ENCODE data around the gene LYSMD4. TPM values are rescaled to one million over a fixed set of nuclear protein-coding genes. Genes with fewer than 3 reads are reported as not detected.

The LYSMD4 gene
- total and polyA plus RNA-seq, 2 of the 8 experiments (the other 6 are each of a cell fraction or from before 2014, with no cell fraction given), result 7.5 to 17.5 TPM

DNA sequence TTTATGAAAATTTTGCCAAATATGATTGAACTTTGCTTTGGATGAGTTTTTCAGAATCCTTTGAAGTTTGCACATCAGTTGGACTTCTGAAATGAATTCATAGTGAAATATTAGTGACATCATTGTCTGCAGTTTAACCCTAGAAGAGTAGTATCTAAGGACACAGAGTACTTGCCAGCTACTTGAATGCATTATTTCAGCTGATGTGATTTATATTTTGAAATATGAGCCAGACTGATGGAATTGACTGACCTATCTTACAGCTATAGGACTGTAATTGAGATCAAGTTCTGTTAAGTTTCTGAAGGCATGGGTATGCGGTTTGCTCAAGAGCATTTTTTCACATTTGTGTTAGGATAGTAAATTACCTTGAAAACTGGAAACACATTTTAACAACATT, 51.2 kb downstream of the LYSMD4 start (continued):
- TF ChIP-seq, protein P1, sequence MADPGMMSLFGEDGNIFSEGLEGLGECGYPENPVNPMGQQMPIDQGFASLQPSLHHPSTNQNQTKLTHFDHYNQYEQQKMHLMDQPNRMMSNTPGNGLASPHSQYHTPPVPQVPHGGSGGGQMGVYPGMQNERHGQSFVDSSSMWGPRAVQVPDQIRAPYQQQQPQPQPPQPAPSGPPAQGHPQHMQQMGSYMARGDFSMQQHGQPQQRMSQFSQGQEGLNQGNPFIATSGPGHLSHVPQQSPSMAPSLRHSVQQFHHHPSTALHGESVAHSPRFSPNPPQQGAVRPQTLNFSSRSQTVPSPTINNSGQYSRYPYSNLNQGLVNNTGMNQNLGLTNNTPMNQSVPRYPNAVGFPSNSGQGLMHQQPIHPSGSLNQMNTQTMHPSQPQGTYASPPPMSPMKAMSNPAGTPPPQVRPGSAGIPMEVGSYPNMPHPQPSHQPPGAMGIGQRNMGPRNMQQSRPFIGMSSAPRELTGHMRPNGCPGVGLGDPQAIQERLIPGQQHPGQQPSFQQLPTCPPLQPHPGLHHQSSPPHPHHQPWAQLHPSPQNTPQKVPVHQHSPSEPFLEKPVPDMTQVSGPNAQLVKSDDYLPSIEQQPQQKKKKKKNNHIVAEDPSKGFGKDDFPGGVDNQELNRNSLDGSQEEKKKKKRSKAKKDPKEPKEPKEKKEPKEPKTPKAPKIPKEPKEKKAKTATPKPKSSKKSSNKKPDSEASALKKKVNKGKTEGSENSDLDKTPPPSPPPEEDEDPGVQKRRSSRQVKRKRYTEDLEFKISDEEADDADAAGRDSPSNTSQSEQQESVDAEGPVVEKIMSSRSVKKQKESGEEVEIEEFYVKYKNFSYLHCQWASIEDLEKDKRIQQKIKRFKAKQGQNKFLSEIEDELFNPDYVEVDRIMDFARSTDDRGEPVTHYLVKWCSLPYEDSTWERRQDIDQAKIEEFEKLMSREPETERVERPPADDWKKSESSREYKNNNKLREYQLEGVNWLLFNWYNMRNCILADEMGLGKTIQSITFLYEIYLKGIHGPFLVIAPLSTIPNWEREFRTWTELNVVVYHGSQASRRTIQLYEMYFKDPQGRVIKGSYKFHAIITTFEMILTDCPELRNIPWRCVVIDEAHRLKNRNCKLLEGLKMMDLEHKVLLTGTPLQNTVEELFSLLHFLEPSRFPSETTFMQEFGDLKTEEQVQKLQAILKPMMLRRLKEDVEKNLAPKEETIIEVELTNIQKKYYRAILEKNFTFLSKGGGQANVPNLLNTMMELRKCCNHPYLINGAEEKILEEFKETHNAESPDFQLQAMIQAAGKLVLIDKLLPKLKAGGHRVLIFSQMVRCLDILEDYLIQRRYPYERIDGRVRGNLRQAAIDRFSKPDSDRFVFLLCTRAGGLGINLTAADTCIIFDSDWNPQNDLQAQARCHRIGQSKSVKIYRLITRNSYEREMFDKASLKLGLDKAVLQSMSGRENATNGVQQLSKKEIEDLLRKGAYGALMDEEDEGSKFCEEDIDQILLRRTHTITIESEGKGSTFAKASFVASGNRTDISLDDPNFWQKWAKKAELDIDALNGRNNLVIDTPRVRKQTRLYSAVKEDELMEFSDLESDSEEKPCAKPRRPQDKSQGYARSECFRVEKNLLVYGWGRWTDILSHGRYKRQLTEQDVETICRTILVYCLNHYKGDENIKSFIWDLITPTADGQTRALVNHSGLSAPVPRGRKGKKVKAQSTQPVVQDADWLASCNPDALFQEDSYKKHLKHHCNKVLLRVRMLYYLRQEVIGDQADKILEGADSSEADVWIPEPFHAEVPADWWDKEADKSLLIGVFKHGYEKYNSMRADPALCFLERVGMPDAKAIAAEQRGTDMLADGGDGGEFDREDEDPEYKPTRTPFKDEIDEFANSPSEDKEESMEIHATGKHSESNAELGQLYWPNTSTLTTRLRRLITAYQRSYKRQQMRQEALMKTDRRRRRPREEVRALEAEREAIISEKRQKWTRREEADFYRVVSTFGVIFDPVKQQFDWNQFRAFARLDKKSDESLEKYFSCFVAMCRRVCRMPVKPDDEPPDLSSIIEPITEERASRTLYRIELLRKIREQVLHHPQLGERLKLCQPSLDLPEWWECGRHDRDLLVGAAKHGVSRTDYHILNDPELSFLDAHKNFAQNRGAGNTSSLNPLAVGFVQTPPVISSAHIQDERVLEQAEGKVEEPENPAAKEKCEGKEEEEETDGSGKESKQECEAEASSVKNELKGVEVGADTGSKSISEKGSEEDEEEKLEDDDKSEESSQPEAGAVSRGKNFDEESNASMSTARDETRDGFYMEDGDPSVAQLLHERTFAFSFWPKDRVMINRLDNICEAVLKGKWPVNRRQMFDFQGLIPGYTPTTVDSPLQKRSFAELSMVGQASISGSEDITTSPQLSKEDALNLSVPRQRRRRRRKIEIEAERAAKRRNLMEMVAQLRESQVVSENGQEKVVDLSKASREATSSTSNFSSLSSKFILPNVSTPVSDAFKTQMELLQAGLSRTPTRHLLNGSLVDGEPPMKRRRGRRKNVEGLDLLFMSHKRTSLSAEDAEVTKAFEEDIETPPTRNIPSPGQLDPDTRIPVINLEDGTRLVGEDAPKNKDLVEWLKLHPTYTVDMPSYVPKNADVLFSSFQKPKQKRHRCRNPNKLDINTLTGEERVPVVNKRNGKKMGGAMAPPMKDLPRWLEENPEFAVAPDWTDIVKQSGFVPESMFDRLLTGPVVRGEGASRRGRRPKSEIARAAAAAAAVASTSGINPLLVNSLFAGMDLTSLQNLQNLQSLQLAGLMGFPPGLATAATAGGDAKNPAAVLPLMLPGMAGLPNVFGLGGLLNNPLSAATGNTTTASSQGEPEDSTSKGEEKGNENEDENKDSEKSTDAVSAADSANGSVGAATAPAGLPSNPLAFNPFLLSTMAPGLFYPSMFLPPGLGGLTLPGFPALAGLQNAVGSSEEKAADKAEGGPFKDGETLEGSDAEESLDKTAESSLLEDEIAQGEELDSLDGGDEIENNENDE (IDR thresholded peaks at IDR 0.05; ENCODE audit: insufficient replicate concordance, low read length), result no peak
- no peak for TF ChIP-seq SAP30 (IDR thresholded peaks at IDR 0.05; ENCODE audit: insufficient read depth, insufficient replicate concordance, low read length)
- TF ChIP-seq, protein P2, sequence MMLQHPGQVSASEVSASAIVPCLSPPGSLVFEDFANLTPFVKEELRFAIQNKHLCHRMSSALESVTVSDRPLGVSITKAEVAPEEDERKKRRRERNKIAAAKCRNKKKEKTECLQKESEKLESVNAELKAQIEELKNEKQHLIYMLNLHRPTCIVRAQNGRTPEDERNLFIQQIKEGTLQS (IDR thresholded peaks at IDR 0.05; ENCODE audit: insufficient read depth, low read depth, low read length), result no peak
- TF ChIP-seq TBP (IDR thresholded peaks at IDR 0.05; ENCODE audit: low read depth, low read length), result no peak
- TF ChIP-seq, protein P3, sequence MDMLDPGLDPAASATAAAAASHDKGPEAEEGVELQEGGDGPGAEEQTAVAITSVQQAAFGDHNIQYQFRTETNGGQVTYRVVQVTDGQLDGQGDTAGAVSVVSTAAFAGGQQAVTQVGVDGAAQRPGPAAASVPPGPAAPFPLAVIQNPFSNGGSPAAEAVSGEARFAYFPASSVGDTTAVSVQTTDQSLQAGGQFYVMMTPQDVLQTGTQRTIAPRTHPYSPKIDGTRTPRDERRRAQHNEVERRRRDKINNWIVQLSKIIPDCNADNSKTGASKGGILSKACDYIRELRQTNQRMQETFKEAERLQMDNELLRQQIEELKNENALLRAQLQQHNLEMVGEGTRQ (IDR thresholded peaks at IDR 0.05; ENCODE audit: low read length), result no peak
- no peak for TF ChIP-seq EZH2 (IDR thresholded peaks at IDR 0.05; ENCODE audit: low read depth, low read length, severe bottlenecking)

Measured in H1 (cell line).